Activated CD8-positive, alpha-beta T cell treated with anti-CD3 and anti-CD28 coated beads for 36 hours (primary cell): ENCODE measurements around the gene TAPBP. TPM values are rescaled to one million over a fixed set of nuclear protein-coding genes. Genes with fewer than 3 reads are reported as not detected.

ENCODE experiments used
- ATAC-seq: fragments of 200-7000 bp; cut with Tn5 transposase; one replicate; pipeline ENCODE4 v1.10.0; 2021; ENCODE audit warnings: mild to moderate bottlenecking, moderate library complexity
- CTCF ChIA-PET: fragments of 350-600 bp; sonication (Branson Sonifier 250); formaldehyde crosslinking; loops from one replicate; lab custom pipeline; 2021; ENCODE audit warnings: antibody characterized with exemption; lab: Charles Lee
- POLR2A ChIA-PET: fragments of 350-600 bp; sonication (Branson Sonifier 250); formaldehyde crosslinking; loops from one replicate; lab custom pipeline; 2021; ENCODE audit warnings: antibody characterized with exemption; lab: Charles Lee
- DNase-seq: peaks from one replicate; pipeline ENCODE4 v3.0.0-alpha.2; 2020
- H3K27ac Mint-ChIP-seq: one replicate; pipeline ENCODE4 v1.8.0; 2021; ENCODE audit warnings: mild to moderate bottlenecking, mixed read lengths
- H3K27me3 Mint-ChIP-seq: one replicate; pipeline ENCODE4 v1.8.0; 2021; ENCODE audit warnings: mixed read lengths
- H3K36me3 Mint-ChIP-seq: one replicate; pipeline ENCODE4 v1.8.0; 2021; ENCODE audit warnings: low read depth, mixed read lengths
- H3K4me1 Mint-ChIP-seq: one replicate; pipeline ENCODE4 v1.8.0; 2021; ENCODE audit warnings: low read depth, mixed read lengths
- H3K4me3 Mint-ChIP-seq: one replicate; pipeline ENCODE4 v1.8.0; 2021; ENCODE audit warnings: mild to moderate bottlenecking, moderate library complexity, mixed read lengths
- H3K9me3 Mint-ChIP-seq: one replicate; pipeline ENCODE4 v1.8.0; 2021; ENCODE audit warnings: mixed read lengths
- CTCF ChIP-seq: fragments of 200-600 bp; IDR thresholded peaks from one replicate; pipeline ENCODE4 v1.8.0; 2022; ENCODE audit warnings: antibody characterized with exemption, mild to moderate bottlenecking
- intact Hi-C: fragments of 100-400 bp; cut with micrococcal nuclease; formaldehyde crosslinking; loops from one replicate; pipeline ENCODE4 v1.10.0; 2022
- total RNA-seq, 2 experiments: library from RNA; stranded (reverse); gene quantifications; one replicate each; pipeline ENCODE4 v1.2.3, GENCODE V29; 2021

Gene TAPBP
- total RNA-seq, 2 experiments from 2014 or later, result 179 to 183 TPM

GRCh38 chr6:33339193-33339592, 25.3 kb upstream of the TAPBP start:
- no peak for DNase-seq
- no peak for TF ChIP-seq CTCF
- H3K4me1 Mint-ChIP-seq, result peaks cover 8% of the 10 kb centered on the region
- intact Hi-C loops, result no loop called here
- no peak for ATAC-seq
- no peak overlapping the region for H3K27ac Mint-ChIP-seq
- ChIA-PET CTCF (interaction anchor here (1.1 kb wide), 1 partner anchor 213 kb away, joined by 3 read pairs; no protein-coding TSS in a partner anchor), POLR2A (no interaction called here)
- H3K9me3 Mint-ChIP-seq, result no peaks in the 10 kb centered on the region
- no peaks in the 10 kb centered on the region for H3K36me3 Mint-ChIP-seq
- no peaks in the 10 kb centered on the region for H3K27me3 Mint-ChIP-seq
- no peak overlapping the region for H3K4me3 Mint-ChIP-seq

GRCh38 chr6:33336495-33336894, 22.6 kb upstream of the TAPBP start:
- intact Hi-C loops, result no loop called here
- ATAC-seq (no peak), DNase-seq (no peak)
- Mint-ChIP-seq H3K27ac (no peak overlapping the region), H3K9me3 (no peaks in the 10 kb centered on the region), H3K4me3 (no peak overlapping the region), H3K27me3 (no peaks in the 10 kb centered on the region), H3K36me3 (no peaks in the 10 kb centered on the region), H3K4me1 (peaks cover 15% of the 10 kb centered on the region)
- ChIA-PET CTCF (interaction anchor here (1.0 to 1.9 kb wide), 3 partner anchors 9 to 78 kb away, joined by 3 to 8 read pairs (median 3); no protein-coding TSS in a partner anchor), POLR2A (no interaction called here)
- no peak for TF ChIP-seq CTCF

- Mint-ChIP-seq H3K27me3 (no peaks in the 10 kb centered on the region), H3K4me1 (peaks cover 15% of the 10 kb centered on the region), H3K4me3 (no peak overlapping the region), H3K36me3 (no peaks in the 10 kb centered on the region), H3K27ac (no peak overlapping the region), H3K9me3 (no peaks in the 10 kb centered on the region)
- no peak for TF ChIP-seq CTCF
- POLR2A ChIA-PET, result no interaction called here
- intact Hi-C loops, result no loop called here
- no peak for ATAC-seq
- no peak for DNase-seq
- CTCF ChIA-PET, result interaction anchor here (1.0 to 1.9 kb wide), 3 partner anchors 9 to 79 kb away, joined by 3 to 8 read pairs (median 3); no protein-coding TSS in a partner anchor
Measured at GRCh38 chr6:33335916-33336315, 22.0 kb upstream of the TAPBP start.

DNA sequence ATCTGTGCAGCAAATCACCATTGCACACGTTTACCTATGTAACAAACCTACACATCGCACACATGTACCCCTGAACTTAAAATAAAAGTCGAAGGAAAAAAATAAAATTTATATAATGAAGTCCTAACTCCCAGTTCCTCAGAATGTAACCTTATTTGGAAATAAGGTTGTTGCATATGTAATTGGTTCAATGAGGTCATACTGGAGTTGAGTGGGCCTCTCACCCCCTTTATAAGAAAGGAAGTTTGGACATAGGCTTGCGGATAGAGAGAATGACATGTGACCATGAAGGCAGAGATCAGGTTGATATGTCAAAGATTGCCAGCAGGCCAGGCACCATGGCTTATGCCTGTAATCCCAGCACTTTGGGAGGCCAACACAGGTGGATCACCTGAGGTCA, 19.8 kb upstream of the TAPBP start:
- H3K27me3 Mint-ChIP-seq, result no peaks in the 10 kb centered on the region
- H3K27ac Mint-ChIP-seq, result no peak overlapping the region
- POLR2A ChIA-PET, result interaction anchor here (1.0 kb wide), 1 partner anchor 21 kb away, joined by 3 read pairs; no protein-coding TSS in a partner anchor
- intact Hi-C loops, result no loop called here
- H3K4me1 Mint-ChIP-seq, result peaks cover 15% of the 10 kb centered on the region
- H3K36me3 Mint-ChIP-seq, result no peaks in the 10 kb centered on the region
- ATAC-seq, result no peak
- no peak for DNase-seq
- no peak overlapping the region for H3K4me3 Mint-ChIP-seq
- H3K9me3 Mint-ChIP-seq, result no peaks in the 10 kb centered on the region
- CTCF ChIA-PET, result interaction anchor here (1.5 to 3.3 kb wide), 2 partner anchors 8 to 11 kb away, joined by 4 to 14 read pairs; no protein-coding TSS in a partner anchor
- TF ChIP-seq CTCF, result no peak

DNA sequence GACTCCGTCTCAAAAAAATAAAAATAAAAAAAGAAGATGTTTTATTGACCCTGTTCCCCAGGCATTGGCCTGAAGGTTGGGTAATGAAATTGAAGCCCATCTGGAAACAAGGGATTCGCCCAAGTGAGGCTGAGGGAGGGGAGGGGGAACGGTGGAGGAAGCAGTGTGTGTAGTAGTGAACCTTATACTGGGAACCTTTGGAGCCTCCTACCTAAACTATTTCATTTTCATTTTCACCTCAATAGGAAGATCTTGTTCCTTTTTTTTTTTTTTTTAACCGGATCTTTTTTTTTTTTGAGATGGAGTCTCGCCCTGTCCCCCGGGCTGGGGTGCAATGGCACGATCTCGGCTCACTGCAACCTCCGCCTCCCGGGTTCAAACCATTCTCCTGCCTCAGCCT, 16.9 kb upstream of the TAPBP start:
- TF ChIP-seq CTCF, result no peak
- no peaks in the 10 kb centered on the region for H3K36me3 Mint-ChIP-seq
- ChIA-PET POLR2A (interaction anchor here (1.1 kb wide), 1 partner anchor 15 kb away, joined by 3 read pairs; no protein-coding TSS in a partner anchor), CTCF (no interaction called here)
- no peaks in the 10 kb centered on the region for H3K9me3 Mint-ChIP-seq
- H3K4me1 Mint-ChIP-seq, result peaks cover 15% of the 10 kb centered on the region
- ATAC-seq (no peak), DNase-seq (no peak)
- no peak overlapping the region for H3K4me3 Mint-ChIP-seq
- H3K27me3 Mint-ChIP-seq, result no peaks in the 10 kb centered on the region
- no peak overlapping the region for H3K27ac Mint-ChIP-seq
- intact Hi-C loops, result no loop called here
